AG08395 (cell line): ENCODE data around the gene DSCAM.

Source experiments
- DNase-seq: peaks from one replicate; pipeline ENCODE4 v3.0.0; 2012; ENCODE audit warnings: mixed read lengths, low spot score

The DSCAM gene

GRCh38 chr21:40704141-40704540, 142.8 kb downstream of the DSCAM start:
- DNase-seq = no peak

GRCh38 chr21:40699366-40699765, 147.6 kb downstream of the DSCAM start:
- no peak for DNase-seq

GRCh38 chr21:40696246-40696645, 150.7 kb downstream of the DSCAM start:
- no peak for DNase-seq

GRCh38 chr21:40689840-40690360, 157.1 kb downstream of the DSCAM start:
- DNase-seq = no peak

GRCh38 chr21:40689217-40689616, 157.7 kb downstream of the DSCAM start:
- no peak for DNase-seq

- no peak for DNase-seq
Measured at GRCh38 chr21:40688106-40688864, 158.7 kb downstream of the DSCAM start.

GRCh38 chr21:40687625-40688024, 159.3 kb downstream of the DSCAM start:
- DNase-seq = no peak

- no peak for DNase-seq
Measured at GRCh38 chr21:40686526-40686925, 160.4 kb downstream of the DSCAM start.

GRCh38 chr21:40685141-40685540, 161.8 kb downstream of the DSCAM start:
- no peak for DNase-seq

GRCh38 chr21:40684726-40685125, 162.2 kb downstream of the DSCAM start:
- no peak for DNase-seq

- no peak for DNase-seq
Measured at GRCh38 chr21:40683349-40683748, 163.6 kb downstream of the DSCAM start.

- no peak for DNase-seq
Measured at GRCh38 chr21:40681164-40681859, 165.6 kb downstream of the DSCAM start.

GRCh38 chr21:40680311-40680710, 166.6 kb downstream of the DSCAM start:
- DNase-seq = no peak

GRCh38 chr21:40678681-40679284, 168.2 kb downstream of the DSCAM start:
- DNase-seq = no peak

- no peak for DNase-seq
Measured at GRCh38 chr21:40675017-40675416, 171.9 kb downstream of the DSCAM start.

GRCh38 chr21:40672602-40673001, 174.4 kb downstream of the DSCAM start:
- DNase-seq = no peak

GRCh38 chr21:40671716-40672115, 175.2 kb downstream of the DSCAM start:
- DNase-seq = peak; percentile 5

- DNase-seq = no peak
Measured at GRCh38 chr21:40668555-40669275, 178.2 kb downstream of the DSCAM start.

- DNase-seq = no peak
Measured at GRCh38 chr21:40667967-40668366, 179.0 kb downstream of the DSCAM start.

GRCh38 chr21:40662889-40663288, 184.1 kb downstream of the DSCAM start:
- DNase-seq = no peak

- DNase-seq = no peak
Measured at GRCh38 chr21:40660461-40660860, 186.5 kb downstream of the DSCAM start.

GRCh38 chr21:40658311-40658710, 188.6 kb downstream of the DSCAM start:
- no peak for DNase-seq
